ENCODE data around the gene TBL1X.

DNA sequence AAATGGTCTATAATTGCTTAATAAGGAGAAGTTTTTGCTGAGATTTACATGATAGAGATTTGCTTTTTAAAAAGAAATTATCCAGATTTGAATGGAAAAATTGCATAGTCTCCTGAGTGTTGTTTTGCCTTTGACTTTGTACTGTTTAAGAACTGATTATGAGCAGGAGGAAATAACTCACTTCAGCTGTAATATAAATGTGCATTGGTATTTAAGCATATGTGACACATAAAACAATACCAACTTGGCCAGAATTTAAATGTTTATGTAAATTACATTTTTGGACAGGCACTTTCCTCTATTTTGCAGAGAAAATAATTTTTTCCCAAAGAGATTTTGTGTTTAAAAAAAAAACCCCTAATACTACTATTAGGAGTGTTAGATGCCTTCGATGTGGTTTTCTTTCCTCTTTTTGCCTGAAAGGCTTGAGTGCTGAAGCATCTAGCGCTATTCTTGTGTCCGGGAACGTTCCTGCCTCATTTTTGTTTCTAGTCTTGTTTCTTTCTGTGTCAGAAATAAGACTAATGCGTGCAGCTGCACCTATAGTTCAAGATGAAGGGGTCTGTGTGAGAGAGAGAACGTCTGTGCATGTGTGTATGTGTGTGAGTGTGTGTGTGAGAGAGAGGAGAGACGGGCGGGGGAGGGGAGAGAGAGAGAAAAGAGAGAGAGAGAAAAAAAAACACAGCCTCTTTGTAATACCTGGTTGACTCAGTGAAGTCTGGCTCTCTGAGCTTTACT is 60.8 kb downstream of the TBL1X start:
- TF ChIP-seq POLR2A (IDR thresholded peaks at IDR 0.05) (no peak), EP300 (IDR thresholded peaks at IDR 0.05) (no peak)
- TF ChIP-seq, protein P1, sequence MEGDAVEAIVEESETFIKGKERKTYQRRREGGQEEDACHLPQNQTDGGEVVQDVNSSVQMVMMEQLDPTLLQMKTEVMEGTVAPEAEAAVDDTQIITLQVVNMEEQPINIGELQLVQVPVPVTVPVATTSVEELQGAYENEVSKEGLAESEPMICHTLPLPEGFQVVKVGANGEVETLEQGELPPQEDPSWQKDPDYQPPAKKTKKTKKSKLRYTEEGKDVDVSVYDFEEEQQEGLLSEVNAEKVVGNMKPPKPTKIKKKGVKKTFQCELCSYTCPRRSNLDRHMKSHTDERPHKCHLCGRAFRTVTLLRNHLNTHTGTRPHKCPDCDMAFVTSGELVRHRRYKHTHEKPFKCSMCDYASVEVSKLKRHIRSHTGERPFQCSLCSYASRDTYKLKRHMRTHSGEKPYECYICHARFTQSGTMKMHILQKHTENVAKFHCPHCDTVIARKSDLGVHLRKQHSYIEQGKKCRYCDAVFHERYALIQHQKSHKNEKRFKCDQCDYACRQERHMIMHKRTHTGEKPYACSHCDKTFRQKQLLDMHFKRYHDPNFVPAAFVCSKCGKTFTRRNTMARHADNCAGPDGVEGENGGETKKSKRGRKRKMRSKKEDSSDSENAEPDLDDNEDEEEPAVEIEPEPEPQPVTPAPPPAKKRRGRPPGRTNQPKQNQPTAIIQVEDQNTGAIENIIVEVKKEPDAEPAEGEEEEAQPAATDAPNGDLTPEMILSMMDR (IDR thresholded peaks at IDR 0.05): no peak
